Measurements from ENCODE around the gene EIF3K.

DNA sequence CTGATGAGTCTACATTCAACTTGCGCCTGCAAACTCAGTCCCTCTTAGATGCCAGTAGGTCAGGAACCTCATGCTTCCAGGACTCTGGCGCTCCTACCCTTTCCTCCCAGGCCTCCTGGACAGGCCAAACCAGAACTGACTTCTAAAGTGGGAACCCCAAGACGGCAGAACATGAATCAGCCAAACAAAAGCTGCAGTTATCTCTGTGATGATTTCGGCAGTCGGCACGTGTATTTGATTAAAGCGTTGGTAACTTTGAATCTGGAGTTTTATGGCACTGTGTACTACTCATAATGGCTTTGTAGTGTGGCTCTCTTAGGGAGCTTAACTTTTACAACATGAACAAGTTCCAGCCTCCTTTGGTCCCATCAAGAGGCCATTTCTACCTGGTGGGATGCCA is 42.1 kb downstream of the EIF3K start:
- TF ChIP-seq, protein P1, sequence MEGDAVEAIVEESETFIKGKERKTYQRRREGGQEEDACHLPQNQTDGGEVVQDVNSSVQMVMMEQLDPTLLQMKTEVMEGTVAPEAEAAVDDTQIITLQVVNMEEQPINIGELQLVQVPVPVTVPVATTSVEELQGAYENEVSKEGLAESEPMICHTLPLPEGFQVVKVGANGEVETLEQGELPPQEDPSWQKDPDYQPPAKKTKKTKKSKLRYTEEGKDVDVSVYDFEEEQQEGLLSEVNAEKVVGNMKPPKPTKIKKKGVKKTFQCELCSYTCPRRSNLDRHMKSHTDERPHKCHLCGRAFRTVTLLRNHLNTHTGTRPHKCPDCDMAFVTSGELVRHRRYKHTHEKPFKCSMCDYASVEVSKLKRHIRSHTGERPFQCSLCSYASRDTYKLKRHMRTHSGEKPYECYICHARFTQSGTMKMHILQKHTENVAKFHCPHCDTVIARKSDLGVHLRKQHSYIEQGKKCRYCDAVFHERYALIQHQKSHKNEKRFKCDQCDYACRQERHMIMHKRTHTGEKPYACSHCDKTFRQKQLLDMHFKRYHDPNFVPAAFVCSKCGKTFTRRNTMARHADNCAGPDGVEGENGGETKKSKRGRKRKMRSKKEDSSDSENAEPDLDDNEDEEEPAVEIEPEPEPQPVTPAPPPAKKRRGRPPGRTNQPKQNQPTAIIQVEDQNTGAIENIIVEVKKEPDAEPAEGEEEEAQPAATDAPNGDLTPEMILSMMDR (IDR thresholded peaks at IDR 0.05) = no peak
- TF ChIP-seq POLR2A (IDR thresholded peaks at IDR 0.05) = no peak
